AG20443 (cell line): ENCODE results near the gene TMEM108.

Experiments
- DNase-seq: peaks from one replicate; pipeline ENCODE4 v3.0.0; 2012; ENCODE audit warnings: low spot score, mixed read lengths

The TMEM108 gene

GRCh38 chr3:133424937-133425869 is 387.0 kb downstream of the TMEM108 start:
- no peak for DNase-seq

GRCh38 chr3:133425898-133426297 is 387.7 kb downstream of the TMEM108 start:
- DNase-seq, result no peak

GRCh38 chr3:133426721-133427120 is 388.5 kb downstream of the TMEM108 start:
- DNase-seq, result peak; percentile 74

- DNase-seq, result no peak
Observed at GRCh38 chr3:133428552-133428951, 390.4 kb downstream of the TMEM108 start.

- no peak for DNase-seq
Observed at GRCh38 chr3:133429063-133429462, 390.9 kb downstream of the TMEM108 start.

- DNase-seq, result no peak
Observed at GRCh38 chr3:133439563-133439962, 401.4 kb downstream of the TMEM108 start.

- no peak for DNase-seq
Observed at GRCh38 chr3:133440652-133441051, 402.5 kb downstream of the TMEM108 start.

- DNase-seq, result no peak
Observed at GRCh38 chr3:133441867-133442270, 403.7 kb downstream of the TMEM108 start.

GRCh38 chr3:133442518-133442917 is 404.3 kb downstream of the TMEM108 start:
- DNase-seq, result no peak

- no peak for DNase-seq
Observed at GRCh38 chr3:133443649-133444422, 405.6 kb downstream of the TMEM108 start.

- DNase-seq, result no peak
Observed at GRCh38 chr3:133444423-133444774, 406.2 kb downstream of the TMEM108 start.

- no peak for DNase-seq
Observed at GRCh38 chr3:133445108-133445507, 406.9 kb downstream of the TMEM108 start.
